K562 treated with DMSO at 1 percent for 24 hours (cell line): ENCODE data around the gene SLC18A2. TPM values are rescaled to one million over a fixed set of nuclear protein-coding genes. Genes with fewer than 3 reads are reported as not detected.

ENCODE experiments used
- total RNA-seq: library from RNA; unstranded; fragments of 300-600 nt; gene quantifications from 2 replicates; pipeline ENCODE4 v1.2.3, GENCODE V29; 2022; ENCODE audit warnings: low read depth; ENCODE audit not compliant: insufficient read depth

Gene SLC18A2
- total RNA-seq: 0.20 TPM in 1 of 2 replicates, not detected in the other

DNA sequence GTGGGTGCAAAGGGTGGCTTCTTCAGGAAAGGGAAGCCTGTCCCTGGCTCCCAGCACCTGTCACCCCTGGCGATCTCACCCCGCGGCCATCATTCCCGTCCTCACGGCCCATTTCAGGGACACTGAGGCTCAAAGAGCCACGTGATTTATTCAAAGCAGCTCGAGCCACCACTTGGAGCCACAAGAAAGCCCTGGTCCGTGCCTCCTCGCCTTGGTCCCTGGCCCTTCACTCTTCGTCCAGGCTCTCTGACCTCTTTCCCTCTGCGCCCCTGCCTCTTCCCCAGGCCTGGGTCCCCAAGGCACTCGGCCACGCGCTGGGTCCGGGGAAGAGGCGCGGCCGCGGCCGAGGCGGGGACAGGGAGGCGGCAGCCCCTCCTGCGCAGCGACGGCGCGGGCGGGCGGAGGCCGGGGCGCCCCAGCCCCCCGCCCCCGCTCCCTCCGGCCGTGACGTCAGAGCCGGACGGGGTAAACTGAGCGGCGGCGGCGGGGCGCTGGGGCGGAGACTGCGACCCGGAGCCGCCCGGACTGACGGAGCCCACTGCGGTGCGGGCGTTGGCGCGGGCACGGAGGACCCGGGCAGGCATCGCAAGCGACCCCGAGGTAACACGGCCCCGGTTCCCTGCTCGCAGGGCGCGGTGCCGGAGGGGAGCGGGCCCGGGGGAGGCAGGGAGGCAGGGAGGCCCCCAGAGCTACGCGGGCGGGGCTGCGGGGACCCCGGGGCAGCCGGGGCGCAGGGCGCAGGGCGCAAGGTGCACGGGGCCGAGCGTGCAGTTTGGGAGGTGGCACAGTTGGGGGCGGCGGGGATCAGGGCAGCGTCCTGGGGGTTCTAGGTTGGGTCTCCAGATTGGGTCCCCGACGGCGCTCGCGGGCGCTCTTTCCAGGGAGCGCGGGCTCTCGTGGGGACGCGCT is at the start of gene SLC18A2:
SLC18A2 (plus strand) TSS at position 494 of the 909 bp plus-strand sequence. CDS start 580 bp downstream, outside the sequence.

GRCh38 chr10:117197189-117197588 is 43.7 kb upstream of the SLC18A2 start, which contains the start of gene KCNK18:
Gene KCNK18 (plus strand): TSS chr10:117197489. CDS start chr10:117197489, 0 bp downstream.

Other genes starting within 250 kb of the SLC18A2 start
- 9.6 and 10.3 TPM in 2 replicates for gene SHTN1, start 235.9 kb upstream of the SLC18A2 start, total RNA-seq
- gene VAX1, start 102.8 kb upstream of the SLC18A2 start, total RNA-seq: not detected in 2 replicates
- gene KCNK18, start 43.6 kb upstream of the SLC18A2 start, total RNA-seq: not detected in 2 replicates
- 5.5 and 8.8 TPM in 2 replicates for gene PDZD8, start 134.3 kb downstream of the SLC18A2 start, total RNA-seq